ENCODE measurements around the gene CYSLTR1.
"Not testable (repeated sequence)": the region's sequence is repeated elsewhere in the genome, so short reads cannot be mapped to it uniquely, and the experiment has no call there.

CYSLTR1 gene

GRCh38 chrX:78327370-78328086 lies at the start of gene CYSLTR1:
Gene CYSLTR1 (minus strand): TSS chrX:78327611. CDS start chrX:78273746, 53,865 bp downstream.
- no peak for DNase-seq

GRCh38 chrX:78377186-78377585 lies 49.8 kb upstream of the CYSLTR1 start:
- no peak for DNase-seq

GRCh38 chrX:78375894-78376293 lies 48.5 kb upstream of the CYSLTR1 start:
- no peak for DNase-seq

- no peak for DNase-seq
These were observed 39.2 kb upstream of the CYSLTR1 start for GRCh38 chrX:78366576-78366975.

GRCh38 chrX:78357342-78358055 lies 30.1 kb upstream of the CYSLTR1 start:
- no peak for DNase-seq

GRCh38 chrX:78333521-78333920 lies 6.1 kb upstream of the CYSLTR1 start:
- no peak for DNase-seq

- DNase-seq: no peak
These were observed 4.3 kb upstream of the CYSLTR1 start for GRCh38 chrX:78331708-78332107.

GRCh38 chrX:78330540-78330939 lies 3.1 kb upstream of the CYSLTR1 start:
- no peak for DNase-seq

- no peak for DNase-seq
These were observed 2.7 kb upstream of the CYSLTR1 start for GRCh38 chrX:78330068-78330467.

GRCh38 chrX:78329486-78329885 lies 2.1 kb upstream of the CYSLTR1 start:
- DNase-seq: peak; percentile 18

GRCh38 chrX:78326401-78326800 lies 1.0 kb downstream of the CYSLTR1 start:
- no peak for DNase-seq

GRCh38 chrX:78322863-78323262 lies 4.5 kb downstream of the CYSLTR1 start:
- no peak for DNase-seq

GRCh38 chrX:78321809-78322208 lies 5.6 kb downstream of the CYSLTR1 start:
- DNase-seq: peak; percentile 28

GRCh38 chrX:78316265-78316664 lies 11.1 kb downstream of the CYSLTR1 start:
- DNase-seq: no peak

- DNase-seq: no peak
These were observed 11.7 kb downstream of the CYSLTR1 start for GRCh38 chrX:78315745-78316144.

GRCh38 chrX:78314561-78314960 lies 12.8 kb downstream of the CYSLTR1 start:
- no peak for DNase-seq

GRCh38 chrX:78313526-78313925 lies 13.9 kb downstream of the CYSLTR1 start:
- no peak for DNase-seq

GRCh38 chrX:78307665-78308064 lies 19.7 kb downstream of the CYSLTR1 start:
- DNase-seq: no peak

- DNase-seq: no peak
These were observed 24.3 kb downstream of the CYSLTR1 start for GRCh38 chrX:78303086-78303485.

GRCh38 chrX:78300933-78301332 lies 26.5 kb downstream of the CYSLTR1 start:
- not testable (repeated sequence) for DNase-seq

- no peak for DNase-seq
These were observed 43.9 kb downstream of the CYSLTR1 start for GRCh38 chrX:78283511-78283910.

GRCh38 chrX:78237127-78237526 lies 90.3 kb downstream of the CYSLTR1 start:
- DNase-seq: no peak

- not testable (repeated sequence) for DNase-seq
These were observed 101.4 kb downstream of the CYSLTR1 start for GRCh38 chrX:78226047-78226446.

All from activated CD4-positive, alpha-beta T cell treated with anti-CD3 and anti-CD28 coated beads, Interleukin-2, amount 50 U/mL, for 1 hour (primary cell).